Cerebellar cortex (tissue), 1 donor: ENCODE data around the gene SLC5A10.
"Not testable (repeated sequence)": the region's sequence is repeated elsewhere in the genome, so short reads cannot be mapped to it uniquely, and the experiment has no call there.

Experiments used
- DNase-seq: peaks from one replicate; pipeline ENCODE4 v3.0.0-alpha.2; 2015; ENCODE audit warnings: low spot score

The SLC5A10 gene

DNA sequence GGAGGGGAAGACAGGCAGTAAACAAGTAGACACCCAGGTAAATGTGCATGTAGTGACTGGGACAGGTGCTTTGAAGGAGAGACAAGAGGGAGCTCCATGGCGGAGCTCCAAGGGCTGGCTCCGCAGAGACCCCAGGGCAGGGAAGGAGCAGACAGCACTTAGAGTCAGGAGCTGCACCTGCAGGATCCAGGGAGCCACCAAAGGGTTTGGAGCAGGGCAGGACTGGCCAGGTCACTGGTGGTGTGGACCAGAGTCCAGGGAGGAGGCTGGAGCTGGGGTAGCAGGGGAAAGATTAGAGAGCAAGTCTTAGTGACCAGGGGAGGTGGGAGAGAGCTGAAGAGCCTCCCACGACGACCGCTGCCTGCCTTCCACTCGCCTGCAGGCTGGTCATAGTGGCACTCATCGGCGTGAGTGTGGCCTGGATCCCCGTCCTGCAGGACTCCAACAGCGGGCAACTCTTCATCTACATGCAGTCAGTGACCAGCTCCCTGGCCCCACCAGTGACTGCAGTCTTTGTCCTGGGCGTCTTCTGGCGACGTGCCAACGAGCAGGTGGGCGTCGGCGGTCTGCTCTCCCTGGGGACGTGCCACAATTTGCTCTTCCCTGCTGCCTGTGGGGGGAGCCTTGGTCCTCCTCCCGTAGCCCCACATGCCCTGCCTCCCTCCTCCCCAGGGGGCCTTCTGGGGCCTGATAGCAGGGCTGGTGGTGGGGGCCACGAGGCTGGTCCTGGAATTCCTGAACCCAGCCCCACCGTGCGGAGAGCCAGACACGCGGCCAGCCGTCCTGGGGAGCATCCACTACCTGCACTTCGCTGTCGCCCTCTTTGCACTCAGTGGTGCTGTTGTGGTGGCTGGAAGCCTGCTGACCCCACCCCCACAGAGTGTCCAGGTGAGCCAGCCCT, 67.3 kb downstream of the SLC5A10 start:
- no peak for DNase-seq

DNA sequence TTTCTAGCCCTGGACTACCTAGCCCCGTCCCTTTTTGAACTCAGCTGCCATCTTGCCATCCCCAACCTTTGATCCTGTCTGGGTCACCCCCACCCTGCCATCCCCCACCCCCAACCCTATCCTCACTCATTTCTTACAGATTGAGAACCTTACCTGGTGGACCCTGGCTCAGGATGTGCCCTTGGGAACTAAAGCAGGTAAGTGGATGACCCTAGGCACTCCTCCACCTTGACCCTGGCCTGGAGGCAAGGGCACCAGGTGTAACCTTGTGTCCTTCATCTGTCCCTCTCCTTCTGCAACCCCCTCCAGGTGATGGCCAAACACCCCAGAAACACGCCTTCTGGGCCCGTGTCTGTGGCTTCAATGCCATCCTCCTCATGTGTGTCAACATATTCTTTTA, 68.1 kb downstream of the SLC5A10 start:
- no peak for DNase-seq

DNA sequence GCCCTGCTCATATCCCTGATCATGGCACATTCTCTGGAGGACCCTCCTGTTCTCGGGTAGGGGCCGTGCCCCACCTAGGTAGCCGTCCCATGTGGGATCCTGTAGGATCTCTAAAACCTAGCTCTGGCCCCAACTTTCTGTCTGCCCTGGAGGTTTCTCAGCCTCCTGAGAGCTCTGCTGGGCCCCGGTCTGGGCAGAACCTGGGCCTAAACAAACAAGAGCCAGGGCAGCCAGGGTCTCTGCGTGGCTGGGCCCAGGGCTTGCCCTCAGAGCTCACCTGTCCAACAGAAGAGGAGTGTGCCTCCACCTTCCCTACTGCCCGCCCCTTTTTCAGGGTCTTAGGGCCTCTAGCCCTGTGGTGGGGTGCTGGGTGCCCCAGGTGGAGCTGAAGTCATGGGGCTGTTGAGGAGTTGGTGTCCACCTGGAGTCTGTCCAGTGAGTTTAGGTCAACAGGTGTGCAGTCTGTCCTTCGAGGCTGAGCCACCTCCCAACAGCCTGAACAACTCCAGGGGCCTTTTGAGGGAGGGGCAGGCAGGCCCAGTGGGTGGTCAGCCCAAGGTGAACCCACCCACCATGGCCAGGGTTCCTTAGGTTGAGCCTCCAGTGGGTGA, 69.2 kb downstream of the SLC5A10 start:
- DNase-seq = not testable (repeated sequence)

DNA sequence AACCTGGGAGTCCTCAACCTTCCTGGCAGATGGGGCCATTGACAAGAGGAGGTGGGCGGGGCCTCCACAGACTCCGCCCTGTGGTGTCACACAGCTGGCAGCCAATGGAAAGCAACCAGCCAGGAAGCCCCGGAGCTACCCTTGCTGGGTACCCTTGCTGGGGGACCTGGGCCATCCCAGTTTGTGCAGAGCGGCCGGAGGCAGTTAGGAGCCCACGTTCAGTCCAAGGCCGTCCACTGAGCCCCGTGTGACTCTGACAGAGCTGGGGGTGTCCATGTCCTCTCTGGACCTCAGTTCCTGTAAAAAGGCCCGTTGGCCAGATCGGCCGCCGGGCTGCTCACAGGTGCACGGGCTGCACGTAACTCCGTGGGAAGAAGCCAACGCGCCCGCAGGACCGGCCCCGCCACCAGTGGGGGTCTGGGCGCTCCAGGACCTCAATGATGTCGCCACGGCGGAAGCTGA, 69.7 kb downstream of the SLC5A10 start:
- peak; percentile 14 for DNase-seq

DNA sequence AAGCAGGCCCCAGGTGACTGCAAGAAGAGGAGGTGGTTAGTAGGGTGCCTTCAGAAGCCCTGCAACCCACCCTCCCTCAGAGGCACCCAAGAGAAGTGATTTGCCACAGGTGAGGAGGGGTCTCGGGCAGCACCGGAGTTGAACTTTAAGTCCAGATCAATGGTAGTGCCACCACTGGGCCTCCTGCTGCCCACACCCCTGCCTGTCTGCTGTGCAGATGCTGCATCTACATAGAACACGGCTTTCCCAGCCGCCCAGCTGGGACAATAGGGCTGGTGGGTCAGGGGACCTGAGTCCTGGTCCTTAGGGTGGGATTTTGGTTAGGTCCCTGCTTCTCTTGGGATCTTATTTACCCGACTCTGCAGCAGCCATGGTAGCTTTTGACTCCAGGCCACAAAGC, 70.2 kb downstream of the SLC5A10 start:
- DNase-seq = no peak

DNA sequence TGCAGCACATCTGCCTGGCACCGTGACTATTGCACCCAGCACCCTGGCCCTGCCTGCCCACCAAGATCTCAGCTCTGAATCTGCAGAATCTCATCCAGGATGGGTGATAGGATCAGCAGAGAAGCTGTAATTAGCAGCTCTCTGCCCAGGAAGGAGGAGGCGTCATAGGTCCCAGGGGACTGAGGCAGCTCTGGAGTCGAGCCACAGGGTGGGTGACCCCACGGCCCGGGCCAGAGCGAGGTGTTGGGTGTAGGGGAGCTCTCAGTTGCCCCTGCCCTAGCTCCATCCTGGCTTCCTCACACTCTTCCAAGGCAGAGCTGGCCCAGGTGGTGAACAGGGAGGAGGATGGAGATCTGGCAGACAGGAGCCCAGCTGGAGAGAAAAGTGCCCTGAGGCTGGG, 70.8 kb downstream of the SLC5A10 start:
- DNase-seq = no peak

DNA sequence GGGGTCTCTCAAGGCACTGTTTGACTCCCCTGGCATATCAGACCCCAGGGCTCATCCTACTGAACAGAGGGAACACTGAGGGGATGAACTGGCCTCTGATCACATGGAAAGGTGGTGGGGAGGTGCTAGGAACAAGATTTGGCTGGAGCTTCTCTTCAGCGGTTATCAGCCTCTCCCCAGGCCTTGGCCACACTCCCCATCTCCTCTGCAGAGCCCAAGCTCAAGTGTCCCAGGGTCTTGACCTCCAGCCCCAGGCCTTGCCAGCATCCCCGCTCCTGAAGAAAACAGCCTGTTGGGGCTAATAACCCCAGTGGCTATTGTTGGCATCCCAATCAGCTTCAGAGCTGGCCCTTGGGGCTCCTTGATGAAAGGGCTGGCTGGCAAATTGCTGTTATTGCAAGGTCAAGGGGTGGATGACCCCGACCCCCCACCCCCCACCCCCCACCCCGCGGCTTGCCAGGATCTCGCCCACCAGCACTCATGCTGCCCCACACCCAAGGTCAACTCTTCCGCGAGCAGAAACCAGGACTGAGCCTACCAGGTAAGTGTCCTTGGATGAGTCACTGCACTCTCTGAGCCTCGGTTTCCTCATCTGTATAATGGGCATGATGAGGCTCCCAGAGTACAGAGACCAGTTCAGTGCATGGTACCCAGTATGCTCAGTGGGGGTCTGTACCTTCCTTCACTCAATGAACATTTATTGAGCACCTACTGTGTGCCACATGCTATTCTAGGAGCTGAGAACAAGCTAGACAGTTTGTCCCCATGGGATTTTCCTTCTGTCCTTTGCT, 71.4 kb downstream of the SLC5A10 start:
- no peak for DNase-seq

DNA sequence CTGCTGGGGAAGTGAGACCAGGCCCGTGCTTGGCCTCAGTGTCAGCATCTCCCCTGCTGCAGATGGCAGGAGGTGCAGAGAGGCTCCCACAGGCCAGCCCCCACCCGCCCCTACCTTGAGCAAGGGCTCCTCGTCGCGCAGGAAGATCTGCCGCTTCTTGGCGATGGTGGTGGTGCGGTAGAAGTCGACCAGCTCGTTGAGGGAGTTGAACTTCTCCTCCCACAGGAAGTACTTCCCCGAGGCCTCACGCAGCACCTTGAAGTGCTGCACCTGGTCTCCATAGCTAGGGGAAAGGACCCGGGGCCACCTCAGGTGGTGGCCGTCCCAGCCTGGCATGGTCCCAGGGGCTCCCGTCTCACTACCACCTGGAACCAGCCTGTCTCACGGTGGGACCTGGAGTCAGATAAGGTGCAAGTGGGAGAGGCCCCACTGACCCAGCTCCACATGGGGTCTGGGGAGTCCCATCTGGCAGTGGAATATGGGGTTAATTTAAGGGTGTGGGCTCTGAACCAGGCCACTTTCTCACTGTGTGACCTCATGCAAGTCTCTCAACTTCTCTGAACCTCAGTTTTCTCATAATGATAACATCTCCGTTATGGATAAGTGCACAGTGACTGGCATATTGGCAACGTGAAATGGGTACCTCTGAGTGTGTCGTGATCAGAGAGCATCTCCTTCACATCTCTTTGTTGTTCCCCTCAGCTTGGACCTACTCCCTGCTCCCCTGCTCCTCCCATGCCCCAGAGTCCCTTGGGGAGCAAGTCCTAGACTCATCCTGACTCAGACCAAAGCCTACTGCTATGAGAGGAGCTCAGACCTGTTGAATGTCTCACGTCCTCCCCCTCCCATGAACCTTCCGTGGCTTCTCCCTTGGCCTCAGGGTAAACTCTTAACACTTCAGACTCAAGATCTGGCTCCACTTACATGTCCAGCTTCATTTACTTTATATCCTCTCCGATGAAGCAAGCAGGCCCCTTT, 72.4 kb downstream of the SLC5A10 start:
- DNase-seq = no peak

DNA sequence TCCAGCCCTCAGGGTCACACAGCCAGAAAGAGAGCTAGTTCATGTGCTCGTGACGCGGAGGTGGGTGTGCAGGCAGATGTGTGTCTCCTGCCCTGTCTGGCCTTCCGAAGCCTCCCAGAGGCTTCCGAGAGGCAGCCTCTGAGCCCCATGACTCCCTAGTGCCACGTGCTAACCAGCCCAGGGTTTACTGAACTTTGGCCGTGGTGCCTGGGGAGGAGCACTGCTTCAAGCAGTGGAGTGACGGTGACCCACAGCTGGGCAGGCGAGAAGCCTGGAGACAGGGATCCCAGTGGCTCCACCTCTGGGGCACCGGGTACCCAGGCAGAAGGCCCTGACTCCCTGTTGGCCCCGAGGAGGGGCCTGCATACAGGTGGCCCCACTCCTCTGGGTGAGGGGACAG, 76.7 kb downstream of the SLC5A10 start:
- not testable (repeated sequence) for DNase-seq

DNA sequence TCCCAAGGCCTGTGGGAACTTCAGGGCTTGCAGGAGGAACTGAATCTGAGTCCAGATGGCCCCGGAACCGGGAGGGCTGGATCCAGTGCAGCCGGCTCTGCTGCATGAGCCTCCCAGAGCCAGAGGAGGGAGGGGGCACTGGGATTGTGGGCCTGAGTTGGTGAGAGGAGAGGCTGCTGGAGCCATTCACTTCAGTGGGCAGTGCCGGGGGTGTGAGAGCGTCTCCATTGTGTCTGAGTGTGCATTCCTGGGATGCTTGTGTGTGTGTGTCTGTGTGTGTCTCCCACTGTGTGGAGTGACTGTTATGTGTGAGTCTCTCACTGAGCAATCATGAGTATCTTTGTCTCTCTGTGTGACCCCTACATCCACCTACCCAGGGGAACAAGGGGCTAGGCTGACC, 77.8 kb downstream of the SLC5A10 start:
- DNase-seq = not testable (repeated sequence)

DNA sequence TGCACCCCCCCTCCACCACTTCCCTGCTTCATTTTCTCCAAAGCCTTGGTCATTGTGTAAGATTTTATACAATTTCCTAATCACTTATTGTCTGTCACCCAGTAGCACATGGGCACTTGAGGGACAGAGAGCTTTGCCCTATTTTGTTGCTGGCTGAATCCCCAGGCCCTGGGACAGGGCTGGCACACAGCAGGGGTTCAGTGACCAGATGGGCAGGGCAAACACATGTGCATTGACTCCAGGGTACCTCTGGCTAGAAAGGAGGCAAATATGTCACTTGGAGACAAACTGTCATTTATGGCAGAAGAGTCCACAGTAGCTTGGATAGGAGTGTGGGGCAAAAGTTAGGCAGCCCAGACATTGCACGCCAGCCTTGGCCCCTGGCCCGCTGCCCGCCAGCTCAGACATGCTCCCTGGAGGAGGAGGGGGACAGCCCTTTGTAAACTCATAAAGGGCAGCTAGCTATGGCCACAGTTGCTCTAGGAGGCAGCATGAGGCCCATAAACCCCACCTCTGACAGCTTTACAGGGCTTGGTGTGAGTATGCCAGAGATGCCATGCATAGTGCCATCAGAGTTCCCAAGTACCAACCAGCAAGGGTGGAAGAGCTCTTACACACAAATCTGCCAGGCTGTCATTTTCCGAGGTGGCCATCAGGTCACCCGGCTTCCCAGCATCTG, 78.9 kb downstream of the SLC5A10 start:
- DNase-seq = not testable (repeated sequence)

DNA sequence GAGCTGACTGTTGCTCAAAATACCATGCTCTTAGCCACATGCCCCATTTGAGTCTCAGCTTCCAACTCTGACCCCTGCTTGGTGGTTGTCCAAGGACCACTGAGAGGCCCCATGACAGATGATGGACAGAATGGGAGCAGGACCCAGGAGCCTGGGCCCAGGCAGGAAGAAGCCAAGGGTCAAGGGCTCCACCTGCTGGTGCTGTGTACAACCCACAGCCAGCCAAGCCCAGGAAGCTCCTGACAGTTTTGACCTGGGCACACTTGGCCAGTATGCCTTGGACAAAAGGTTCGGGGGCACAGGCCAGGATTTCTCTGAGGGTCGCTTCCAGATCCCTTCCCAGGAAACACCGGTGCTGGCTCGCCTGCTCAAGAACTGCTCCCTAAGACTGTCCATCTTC, 79.8 kb downstream of the SLC5A10 start:
- DNase-seq = not testable (repeated sequence)

DNA sequence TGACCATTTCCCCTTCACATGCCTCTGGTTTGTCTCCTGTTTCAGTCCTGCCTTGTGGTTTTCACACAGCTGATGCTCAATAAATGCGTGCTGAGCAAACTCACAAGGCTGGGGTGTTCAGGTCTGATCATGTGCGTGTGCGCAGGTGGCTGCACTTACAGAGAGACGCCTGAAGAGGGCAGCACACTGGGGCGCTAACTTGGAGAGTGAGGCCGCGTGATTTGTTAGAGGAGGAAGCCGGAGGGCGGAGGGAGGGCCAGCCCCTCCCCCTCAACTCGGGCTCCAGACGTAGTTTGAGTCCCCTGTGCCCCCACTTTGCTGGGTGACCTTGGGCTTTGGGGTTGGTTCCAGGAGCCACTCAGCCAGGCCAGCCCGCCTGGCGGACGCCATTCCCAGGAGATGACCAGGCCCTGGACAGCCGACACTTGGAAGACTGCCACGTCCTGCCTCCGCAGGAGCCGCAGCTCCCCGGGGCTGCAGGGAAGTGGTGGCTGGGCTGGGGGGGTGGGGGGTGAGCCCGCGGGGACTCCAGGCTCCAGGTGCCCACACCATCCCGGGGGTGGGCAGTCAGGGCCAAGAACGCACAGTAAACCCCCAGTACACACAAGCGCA, 80.5 kb downstream of the SLC5A10 start:
- not testable (repeated sequence) for DNase-seq

DNA sequence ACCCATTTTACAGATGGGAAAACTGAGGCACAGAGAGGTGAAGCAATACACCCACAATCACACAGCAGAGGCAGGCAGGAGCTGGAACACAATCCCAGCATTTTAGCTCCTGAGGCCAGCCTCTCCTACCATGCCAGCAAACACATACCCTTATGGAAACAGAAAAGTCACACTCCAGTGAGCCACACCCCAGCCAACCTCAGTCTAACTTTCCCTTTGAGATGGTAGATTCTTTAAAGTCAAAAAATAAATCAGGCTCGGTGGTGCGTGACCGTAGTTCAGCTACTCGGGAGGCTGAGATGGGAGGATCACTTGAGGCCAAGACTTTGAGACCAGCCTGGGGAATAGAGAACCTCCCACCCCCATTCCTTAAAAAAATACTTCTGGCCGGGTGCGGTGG, 84.2 kb downstream of the SLC5A10 start:
- not testable (repeated sequence) for DNase-seq

DNA sequence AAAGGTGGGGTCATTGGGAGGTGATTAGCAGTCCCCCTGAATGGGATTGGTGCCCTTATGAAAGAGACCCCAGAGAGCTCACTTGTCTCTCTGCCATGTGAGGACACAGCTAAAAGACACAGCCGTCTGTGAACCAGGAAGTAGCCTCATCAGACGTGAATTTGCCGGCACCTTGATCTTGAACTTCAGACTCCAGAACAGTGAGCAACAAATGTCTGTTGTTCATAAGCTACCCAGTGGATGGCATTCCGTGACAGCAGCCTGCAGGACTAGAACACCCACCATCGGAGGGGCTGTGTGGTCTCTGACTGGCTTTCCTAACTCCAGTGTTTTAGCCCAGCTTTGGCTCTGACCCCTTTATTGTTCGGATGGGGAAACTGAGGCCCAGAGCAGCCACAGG, 85.6 kb downstream of the SLC5A10 start:
- DNase-seq = not testable (repeated sequence)

DNA sequence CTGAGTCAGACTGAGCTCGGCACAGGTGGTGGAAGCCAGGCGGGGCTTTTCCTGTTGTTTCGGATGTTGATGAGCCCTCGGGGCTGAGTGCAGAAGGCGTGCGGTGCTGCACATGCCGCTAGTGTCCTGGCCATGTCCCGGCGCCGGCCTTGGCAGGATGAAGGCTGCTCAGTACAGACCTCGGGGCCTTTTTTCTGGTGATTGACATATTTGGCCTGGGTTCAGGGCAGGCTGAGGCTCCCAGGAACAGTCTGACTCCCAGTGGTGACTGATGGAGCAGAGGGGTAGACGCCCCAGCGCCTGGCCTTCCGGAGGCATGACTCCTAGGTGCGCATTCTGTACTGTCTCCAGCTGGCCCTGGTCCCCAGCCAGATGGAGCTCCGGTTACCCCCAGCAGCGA, 86.0 kb downstream of the SLC5A10 start:
- not testable (repeated sequence) for DNase-seq

DNA sequence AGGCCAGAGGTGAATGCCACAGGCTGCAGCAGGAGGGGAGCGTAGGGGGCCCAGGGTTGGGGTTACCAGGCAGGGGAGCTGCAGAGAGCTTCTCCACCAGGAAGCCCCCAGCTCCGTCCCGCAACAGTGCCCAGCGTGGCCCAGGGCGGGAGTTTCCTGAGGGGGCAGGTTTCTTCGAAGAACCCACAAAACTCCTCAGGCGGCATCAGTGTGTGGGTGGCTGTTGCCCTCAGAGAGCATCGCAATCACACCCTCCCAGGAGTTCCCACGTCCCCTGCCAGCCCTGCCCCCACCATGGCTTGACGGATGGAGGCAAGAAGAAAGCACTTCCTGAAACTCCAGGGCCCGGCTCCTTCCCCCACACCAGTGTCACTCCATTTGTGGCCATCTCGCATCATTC, 86.8 kb downstream of the SLC5A10 start:
- DNase-seq = not testable (repeated sequence)

DNA sequence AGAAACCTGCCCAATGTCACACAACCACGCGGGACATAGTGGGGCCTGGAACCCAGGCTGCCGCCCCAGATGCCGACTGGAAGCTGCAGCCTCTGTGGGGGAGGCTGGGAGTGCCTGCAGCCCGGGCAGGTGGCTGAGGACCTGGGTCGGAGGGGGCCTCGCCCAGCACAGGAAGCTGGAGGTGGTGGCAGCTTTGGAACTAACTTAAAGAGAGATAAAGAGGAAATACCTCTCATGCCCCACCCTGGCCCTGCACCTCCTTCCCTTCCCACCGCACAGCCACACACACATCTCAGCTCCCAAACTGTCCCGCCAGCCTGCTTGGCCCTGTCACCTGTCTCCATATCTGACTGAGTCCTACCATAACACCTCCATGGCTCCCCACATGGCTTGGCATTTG, 88.4 kb downstream of the SLC5A10 start:
- not testable (repeated sequence) for DNase-seq

DNA sequence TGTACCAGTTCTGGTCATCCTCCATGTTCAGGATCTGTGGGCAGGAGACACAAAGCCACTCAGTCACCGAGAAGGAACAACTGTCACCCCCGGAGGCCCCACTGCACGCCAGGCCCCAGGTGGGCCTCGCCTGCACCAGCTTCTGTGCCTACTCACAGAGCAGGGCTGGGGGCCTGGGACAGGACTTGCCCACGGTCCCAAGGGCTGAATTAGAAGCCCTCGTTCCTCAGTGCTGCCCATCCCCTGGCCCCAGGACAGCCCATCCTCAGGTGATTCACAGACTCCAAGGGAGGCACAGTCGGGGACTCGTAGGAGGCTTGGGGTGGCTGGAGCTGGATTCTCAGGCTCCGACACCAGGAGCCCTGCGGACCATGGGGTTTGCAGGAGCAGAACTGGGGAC, 89.9 kb downstream of the SLC5A10 start:
- DNase-seq = not testable (repeated sequence)

DNA sequence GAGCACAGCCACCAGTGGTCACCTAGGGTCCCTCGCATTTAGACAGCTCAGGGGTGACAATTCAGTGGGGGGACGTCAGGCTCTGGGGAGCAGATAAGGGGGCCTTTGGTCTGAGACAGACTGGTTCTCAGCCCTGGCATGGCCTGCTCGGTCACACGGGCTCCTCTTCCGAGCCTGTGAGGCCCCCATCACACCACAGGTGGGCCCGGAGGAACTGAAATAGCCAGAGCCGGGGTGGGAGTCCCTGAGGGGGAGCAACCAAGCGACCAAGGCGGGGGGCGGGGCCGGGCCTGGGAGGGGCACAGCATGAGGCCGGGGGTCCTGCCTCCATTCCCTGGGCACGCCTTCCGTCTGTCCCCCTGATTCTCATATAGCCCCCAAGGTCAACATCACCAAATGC, 90.4 kb downstream of the SLC5A10 start:
- DNase-seq = not testable (repeated sequence)
